ENCODE results near the gene GNAT2.

DNA sequence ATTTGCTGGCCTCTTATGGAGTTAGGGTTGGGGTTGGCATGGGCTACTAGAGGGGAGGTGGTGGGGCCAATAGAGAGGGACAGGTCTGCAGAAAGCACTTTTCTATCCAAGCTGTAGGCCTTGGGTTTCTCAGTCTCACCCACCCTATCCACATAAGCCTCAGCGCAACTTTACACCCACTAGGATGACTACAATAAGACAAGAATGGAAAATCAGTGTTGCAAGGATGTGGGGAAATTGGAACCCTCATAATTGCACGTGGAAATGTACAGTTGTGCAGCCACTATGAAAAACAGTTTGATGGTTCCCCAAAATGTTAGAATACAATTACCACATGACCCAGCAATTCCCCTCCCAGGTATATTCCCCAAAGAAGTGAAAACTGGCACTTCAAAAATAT lies 22.4 kb upstream of the GNAT2 start:
- no peak for TF ChIP-seq POLR2A (IDR thresholded peaks at IDR 0.05)
- TF ChIP-seq, protein P1, sequence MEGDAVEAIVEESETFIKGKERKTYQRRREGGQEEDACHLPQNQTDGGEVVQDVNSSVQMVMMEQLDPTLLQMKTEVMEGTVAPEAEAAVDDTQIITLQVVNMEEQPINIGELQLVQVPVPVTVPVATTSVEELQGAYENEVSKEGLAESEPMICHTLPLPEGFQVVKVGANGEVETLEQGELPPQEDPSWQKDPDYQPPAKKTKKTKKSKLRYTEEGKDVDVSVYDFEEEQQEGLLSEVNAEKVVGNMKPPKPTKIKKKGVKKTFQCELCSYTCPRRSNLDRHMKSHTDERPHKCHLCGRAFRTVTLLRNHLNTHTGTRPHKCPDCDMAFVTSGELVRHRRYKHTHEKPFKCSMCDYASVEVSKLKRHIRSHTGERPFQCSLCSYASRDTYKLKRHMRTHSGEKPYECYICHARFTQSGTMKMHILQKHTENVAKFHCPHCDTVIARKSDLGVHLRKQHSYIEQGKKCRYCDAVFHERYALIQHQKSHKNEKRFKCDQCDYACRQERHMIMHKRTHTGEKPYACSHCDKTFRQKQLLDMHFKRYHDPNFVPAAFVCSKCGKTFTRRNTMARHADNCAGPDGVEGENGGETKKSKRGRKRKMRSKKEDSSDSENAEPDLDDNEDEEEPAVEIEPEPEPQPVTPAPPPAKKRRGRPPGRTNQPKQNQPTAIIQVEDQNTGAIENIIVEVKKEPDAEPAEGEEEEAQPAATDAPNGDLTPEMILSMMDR (IDR thresholded peaks at IDR 0.05) = no peak
